Retina (tissue), 1 donor: ENCODE data around the gene PKMYT1.
"Not testable (repeated sequence)": the region's sequence is repeated elsewhere in the genome, so short reads cannot be mapped to it uniquely, and the experiment has no call there.

Experiments
- DNase-seq: peaks from one replicate; pipeline ENCODE4 v3.0.0-alpha.2; 2016

The PKMYT1 gene

DNA sequence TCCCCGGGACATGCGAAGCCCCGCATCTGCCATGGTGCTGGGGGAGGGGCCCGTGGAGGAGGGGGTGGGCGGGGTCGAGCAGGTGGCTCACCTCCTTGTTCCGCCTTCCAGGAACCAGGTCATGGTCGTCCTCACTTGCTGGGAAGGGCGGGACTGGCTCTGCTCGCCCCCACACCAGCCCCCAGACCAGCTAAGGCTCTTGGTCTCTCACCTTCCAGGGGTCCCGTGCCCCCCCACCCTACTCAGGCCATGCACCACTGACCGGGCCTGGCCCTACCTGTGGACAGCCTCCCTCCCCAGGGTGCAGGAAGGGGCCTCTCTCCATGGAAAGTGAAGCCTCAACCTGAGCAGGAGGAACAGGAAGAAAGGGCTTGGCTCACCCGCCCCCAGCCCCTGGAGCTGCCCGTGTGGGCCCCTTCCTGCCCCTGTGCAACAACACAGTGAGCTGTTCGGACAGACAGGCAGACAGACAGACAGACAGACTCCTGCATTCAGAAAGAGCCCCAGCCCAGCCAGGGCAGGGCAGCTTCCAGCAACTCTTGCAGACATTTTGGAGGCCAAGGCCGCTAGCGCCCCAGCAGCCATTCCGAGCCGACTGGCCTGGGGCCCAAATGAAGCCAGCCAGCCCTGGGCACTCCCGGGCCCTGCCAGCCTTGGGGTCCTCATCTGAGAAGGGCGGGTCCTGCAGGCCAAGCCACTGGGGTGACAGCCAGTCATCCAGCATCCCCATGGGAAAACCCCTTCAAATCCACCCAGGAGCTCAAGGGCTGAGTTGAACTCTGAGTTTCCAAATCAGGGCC lies 24.3 kb downstream of the PKMYT1 start:
- DNase-seq = no peak

DNA sequence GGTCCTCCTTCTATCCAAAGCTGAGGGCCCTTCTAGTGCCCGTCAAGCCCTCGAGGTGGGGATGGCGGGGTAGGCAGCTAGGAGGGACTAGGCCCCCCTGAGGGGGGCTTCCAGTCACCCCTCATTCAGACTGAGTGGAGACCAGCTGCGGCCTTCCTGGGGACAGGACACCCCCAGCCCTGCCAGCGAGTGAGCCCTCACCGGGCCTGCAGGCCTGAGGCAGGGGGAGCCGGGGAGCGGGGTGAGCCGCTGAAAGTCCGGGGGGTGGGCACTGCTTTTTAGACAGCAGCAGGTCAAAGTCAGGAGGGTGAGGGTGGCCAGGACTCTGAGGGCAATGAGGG lies 24.8 kb downstream of the PKMYT1 start:
- DNase-seq = no peak

DNA sequence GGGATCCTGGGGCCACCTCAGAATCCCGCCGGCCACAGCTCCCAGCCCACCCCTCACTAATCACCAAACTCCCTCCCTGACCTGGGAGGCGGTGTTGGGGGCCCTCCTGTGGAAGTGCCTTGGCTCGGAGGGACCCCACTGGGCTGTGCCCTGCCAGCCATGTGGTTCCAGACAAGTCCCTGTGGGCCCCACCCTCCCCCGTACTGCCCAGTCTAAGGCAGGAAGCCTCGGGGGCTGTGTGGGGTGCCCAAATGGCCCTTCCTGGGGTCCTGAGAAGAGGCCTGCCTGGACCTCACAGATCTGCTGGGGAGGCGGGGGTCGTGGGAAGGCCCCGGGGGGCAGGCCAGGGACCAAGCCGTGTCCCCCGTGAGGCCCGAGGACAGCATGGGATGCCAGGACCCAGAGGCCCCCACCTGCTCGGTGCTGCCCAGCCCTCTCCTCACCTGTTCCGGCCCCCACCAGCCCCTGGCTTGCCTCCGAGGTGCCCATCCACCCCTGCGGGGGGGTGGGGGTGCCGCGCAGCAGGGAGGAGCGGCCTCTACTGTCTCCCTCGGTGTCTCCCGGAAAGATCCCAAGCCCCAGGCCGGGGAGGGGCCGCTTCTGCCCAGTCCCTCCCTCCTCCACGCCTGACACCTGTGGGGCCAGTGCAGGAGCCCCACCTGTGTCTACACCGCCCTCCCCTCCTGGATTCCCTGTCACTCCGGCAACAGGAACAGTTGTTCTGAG lies 25.4 kb downstream of the PKMYT1 start:
- DNase-seq = no peak

DNA sequence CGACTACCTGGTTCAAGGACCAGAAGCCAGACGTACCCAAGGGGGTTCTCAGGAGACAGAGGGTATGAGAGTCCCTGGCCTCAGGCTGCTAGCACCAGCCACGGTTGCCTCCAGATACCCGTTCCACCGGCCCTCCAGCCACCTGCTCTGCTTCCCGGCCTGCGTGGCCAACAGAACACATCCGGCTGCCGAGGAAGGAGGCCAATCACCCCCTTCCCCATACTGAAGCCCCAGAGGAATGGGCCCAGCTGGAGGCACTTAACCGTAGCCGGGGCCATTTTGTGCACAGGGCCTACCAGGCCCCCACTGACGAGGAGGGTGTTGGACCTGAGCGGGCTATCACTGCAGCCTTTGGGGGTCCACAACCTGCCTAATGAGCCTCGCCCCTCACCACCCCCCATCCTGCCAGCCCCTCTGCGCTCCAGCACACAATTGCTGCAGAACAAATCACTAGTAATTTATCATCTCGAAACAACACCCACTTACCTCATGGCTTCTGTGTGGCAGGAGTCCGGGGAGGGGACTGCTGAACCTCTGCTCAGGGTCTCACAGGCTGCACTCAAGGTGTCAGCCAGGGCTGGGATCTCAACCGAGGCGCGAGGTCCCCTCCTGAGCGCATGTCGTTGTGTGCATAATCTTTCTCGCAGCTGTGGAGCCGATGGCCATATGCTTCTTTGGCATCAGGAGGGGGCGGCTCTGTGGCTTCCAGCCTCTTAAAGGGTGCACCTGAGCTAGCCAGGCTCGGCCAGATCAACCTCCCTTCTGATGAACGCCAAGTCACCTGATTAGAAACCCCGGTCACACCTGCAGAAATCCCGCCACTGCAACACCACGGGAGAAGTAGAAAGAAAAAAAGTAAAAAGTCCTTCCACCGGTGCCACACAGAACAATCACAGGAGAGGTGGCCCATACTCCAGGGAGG lies 26.3 kb downstream of the PKMYT1 start:
- no peak for DNase-seq

DNA sequence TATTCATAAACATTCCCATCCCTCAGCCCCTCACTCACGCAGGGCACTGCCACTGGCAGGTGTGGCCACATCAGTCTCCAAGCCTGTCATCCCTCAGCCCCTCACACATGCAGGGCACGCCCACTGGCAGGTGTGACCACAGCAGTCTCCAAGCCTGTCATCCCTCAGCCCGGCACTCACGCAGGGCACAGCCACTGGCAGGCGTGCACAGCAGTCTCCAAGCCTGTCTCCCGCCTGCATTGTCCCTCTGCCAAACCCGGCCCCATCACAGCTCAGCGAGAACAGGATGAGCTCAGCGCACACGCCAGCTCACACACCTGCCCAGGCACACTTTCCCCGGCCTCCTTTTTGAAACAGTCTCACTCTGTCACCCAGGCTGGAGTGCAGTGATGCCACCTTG lies 27.6 kb downstream of the PKMYT1 start:
- DNase-seq = no peak

DNA sequence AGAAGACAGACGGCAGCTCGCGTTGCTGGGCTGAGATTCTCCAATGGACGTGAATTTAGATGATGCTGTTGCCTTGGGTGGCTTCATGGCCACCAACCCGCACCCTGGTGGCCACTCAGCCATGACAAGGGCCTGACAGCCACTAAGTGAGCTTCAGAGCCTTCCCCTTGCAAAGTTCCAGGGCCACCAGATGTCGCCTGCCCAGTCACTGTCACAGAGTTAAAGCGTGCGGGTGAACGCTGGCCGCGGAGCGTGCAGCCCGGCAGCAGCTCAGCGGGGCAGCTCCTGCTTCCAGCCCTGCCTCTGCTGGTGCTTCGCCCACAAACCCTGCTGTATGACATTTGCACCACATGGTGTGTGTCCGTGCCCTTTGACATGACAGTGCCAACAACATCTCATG lies 29.5 kb downstream of the PKMYT1 start:
- DNase-seq = no peak

DNA sequence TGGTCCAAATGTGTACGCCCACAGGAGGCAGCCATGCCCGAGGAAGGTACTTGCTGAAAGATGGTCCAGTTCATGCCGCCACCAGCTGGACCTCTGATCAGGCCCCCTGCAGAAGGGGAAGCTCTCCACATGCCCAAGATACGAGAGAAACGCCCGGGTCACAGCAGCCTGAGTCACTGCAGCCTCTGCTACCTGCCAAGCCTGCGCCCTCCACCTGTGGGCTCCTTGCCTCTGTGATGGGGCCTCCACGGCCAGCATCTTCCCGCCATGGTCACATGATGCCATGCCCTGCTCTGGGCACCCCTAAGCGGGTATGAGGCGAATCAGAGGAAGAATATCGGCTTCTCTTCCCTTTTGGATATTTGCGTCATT lies 29.9 kb downstream of the PKMYT1 start:
- no peak for DNase-seq

DNA sequence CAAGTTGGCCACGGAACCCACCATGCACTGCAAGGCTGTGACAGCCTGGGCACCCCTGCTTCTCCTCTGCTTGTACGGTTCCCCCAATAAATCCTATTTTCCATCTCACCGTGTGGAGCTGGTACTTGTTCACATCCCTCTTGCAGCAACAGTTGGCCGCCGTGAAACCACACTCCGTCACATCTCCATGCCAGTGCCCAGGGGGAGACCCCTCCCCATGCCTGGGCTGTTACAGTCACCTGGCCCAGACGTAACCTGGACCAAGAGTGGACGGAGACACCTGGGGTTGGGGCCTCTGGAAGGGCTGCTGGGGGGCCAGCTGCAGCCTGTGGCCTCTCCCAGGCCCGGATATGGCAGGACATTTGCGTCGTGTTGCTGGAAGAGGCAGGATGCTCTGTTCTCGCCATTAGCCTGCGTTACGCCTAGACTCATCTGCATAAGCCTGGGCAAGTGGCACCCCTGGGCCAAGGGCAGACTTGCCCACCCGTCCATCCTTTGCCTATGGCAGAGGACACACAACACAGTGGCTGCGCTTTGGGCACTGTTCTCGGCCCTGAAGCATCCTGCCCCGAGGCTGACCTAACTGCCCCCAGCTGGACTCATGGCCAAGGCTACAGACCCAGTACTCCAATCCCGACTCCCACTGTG lies 30.4 kb downstream of the PKMYT1 start:
- DNase-seq = no peak

DNA sequence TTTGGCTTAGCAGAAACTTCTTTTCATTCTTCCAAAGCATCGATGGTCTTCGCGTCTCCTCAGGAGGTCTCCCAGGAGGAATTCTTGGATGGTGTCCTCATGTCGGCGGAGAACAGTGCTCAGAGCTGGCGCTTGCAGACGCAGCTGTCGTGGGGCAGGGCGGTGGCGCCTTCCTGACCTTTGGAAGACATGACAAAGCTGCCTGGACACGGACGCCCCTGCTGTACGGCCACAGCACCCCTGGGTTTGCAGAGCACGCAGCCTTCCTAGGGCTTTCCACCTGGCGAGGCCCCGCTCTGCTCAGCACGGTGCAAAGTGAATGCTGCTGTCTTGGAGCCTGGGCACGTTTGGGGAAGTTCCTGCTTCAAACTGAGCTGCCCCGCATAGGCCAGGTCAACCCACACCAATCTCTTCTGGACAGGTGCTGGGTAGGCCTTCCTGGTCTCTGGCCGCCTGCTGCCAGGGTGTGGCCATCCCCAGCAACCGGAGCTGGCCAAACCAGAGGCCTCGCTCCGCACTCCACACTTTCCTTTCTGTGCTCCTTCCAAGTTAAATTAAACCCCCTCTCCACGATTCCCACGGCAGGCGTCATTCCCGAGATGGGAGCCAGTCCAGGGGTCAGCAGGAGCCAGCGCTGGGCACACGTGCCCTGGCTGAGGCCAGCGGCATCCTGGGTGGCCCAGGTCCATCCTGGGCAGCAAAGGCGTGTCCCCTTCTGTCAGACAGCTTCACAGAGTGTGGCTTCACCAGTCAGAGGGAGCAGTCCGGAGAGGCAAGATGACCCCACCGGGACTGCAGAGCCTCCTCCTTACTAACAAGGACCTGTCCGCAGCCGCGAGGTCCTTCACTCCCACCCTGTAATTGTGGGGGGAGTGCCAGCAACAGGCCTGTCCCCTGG lies 31.2 kb downstream of the PKMYT1 start:
- no peak for DNase-seq

DNA sequence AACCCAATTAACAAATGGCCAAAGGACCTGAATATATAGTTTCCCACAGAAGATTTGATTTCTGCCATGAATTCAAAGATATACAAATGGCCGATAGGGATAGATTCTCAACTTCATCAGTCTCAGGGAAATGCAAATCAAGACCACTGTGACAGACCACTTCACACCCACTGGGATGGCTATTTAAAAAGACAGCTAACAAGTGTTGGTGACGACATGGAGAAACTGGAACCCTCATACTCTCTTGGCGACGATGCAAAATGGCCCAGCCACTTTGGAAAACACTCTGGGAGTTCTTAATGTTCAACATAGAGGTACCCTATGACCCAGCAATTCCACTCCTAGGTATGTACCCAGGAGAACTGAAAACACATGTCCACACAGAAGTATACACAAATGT lies 33.6 kb downstream of the PKMYT1 start:
- DNase-seq = no peak

DNA sequence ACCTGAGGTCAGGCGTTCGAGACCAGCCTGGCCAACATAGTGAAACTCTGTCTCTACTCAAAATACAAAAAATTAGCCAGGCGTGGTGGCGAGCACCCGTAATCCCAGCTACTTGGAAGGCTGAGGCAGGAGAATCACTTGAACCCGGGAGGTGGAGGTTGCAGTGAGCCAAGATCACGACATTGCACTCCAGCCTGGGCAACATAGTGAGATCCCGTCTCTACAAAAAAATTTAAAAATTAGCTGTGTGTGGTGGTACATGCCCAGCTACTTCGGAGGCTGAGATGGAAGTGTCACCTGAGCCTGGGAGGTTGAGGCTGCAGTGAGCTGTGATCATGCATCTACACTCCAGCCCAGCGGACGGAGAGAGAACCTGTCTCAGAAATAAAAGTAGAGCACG lies 36.5 kb downstream of the PKMYT1 start:
- not testable (repeated sequence) for DNase-seq

DNA sequence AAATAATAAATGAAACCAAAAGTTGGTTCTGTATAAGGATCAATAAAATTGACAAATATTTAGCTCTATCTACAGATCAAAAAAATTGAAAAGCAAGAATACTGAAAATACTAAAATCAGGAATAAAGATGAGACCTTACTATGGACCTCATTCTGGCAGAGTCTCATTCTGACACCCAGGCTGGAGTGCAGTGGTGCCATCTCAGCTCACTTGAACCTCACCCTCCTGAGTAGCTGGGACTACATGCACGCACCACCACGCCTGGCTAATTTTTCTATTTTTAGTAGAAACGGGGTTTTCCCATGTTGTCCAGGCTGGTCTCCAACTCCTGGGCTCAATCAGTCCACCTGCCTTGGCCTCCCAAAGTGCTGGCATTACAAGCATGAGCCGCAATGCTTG lies 38.2 kb downstream of the PKMYT1 start:
- DNase-seq = no peak

DNA sequence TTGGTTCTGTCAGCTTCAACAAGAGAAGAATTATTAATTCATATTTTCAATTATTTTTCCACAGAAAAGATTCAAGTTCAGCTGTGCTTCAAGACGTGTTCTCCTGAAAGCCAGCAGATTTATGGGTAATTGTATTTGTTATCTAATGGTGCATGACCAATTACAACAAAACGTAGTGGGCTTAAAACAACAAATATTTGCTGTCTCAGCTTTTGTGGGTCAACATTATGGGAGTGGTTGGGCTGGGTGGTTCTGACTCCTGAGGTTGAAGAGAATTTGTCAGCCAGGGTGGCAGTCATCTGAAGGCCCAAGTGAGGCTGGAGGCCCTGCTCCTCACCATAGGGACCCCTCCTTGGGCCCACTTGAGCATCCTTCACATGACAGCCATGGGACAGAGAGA lies 40.3 kb downstream of the PKMYT1 start:
- no peak for DNase-seq

DNA sequence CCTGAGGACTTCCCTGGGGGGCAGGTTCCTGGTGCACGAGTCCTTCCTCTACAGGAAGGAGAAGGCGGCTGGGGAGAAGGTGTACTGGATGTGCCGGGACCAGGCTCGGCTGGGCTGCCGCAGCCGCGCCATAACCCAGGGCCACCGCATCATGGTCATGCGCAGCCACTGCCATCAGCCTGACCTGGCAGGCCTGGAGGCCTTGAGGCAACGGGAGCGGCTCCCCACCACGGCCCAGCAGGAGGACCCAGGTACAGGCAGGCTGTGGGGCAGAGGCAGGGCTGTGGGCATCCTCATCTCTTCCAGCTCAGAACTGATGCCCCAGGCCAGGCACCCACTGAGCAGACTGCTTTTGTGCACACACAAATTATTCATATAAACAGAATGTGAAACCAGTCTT lies 42.0 kb downstream of the PKMYT1 start:
- DNase-seq = no peak

DNA sequence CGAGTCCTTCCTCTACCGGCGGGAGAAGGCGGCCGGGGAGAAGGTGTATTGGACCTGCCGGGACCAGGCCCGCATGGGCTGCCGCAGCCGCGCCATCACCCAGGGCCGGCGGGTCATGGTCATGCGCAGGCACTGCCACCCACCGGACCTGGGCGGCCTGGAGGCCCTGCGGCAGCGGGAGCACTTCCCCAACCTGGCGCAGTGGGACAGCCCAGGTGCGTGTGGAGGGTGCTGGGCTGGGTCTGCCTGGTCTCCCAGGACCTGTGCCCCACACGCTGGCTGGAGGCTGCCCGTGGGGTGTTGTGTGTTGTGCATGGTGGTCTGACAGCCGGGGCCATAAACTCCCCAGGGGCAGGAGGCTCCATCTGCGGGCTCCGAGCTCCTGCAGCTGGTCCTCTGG lies 43.1 kb downstream of the PKMYT1 start:
- DNase-seq = no peak

DNA sequence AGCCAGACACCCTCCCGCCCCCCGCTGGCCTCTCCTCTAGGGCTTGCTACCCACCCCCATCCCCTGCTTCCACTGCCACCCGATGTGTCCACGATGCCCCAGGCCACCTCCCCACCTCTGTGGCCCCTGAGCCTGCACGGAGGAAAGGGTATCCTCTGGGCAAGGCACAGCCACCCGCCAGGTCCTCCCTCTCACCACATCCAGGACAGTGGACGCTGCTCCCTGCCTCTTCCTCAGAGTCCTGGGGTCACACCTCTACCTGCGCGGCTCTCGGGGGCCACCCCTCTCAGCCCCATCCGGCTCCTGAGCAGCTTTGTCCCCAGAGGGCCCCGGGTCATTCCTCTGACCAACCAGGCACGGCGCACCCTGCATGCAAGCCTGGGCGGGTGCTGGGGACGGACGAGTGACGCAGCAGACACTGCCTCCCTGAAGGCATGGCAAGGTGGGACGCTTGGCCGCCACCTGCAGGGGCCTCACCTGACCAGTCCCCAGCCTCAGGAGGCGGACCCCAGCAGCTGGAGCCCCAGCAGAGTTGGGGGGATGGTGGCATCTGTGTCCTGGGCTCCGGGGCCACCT lies 43.7 kb downstream of the PKMYT1 start:
- DNase-seq = no peak

DNA sequence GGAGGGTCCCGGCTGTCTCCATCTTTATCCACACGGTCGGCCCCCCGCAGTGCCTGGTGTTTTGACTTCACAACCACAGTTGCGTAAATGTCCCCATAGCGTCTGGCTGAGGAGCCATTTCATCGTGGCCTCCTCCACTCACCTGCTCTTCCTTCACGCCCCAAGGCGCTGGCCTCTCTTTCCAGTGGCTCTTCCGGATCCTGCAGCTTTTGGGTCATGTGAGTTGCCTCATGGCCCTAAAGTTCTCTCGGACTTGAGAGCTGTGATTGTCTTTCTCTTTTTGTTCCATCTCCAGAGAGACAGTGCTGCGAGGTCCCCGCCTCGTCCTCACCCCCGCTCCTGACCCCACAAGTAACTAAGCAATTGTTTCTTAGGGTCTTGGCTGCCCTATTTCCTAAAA lies 45.8 kb downstream of the PKMYT1 start:
- no peak for DNase-seq

DNA sequence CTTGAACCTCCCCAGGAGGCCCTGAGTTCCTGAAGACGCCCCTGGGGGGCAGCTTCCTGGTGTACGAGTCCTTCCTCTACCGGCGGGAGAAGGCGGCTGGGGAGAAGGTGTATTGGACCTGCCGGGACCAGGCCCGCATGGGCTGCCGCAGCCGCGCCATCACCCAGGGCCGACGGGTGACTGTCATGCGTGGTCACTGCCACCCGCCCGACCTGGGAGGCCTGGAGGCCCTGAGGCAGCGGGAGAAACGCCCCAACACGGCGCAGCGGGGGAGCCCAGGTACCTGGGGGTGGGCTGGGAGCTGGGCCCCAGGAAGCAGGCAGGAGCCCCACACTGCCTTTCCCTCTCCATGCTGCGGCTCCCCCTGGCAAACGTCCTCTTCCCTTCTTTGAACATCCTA lies 46.5 kb downstream of the PKMYT1 start:
- no peak for DNase-seq

DNA sequence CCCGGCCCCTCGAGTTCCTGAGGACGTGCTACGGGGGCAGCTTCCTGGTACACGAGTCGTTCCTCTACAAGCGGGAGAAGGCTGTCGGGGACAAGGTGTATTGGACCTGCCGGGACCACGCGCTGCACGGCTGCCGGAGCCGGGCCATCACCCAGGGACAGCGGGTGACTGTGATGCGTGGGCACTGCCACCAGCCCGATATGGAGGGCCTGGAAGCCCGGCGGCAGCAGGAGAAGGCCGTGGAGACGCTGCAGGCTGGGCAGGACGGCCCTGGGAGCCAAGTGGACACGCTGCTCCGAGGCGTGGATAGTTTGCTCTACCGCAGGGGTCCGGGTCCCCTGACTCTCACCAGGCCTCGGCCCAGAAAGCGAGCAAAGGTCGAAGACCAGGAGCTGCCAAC lies 47.1 kb downstream of the PKMYT1 start:
- DNase-seq = no peak

DNA sequence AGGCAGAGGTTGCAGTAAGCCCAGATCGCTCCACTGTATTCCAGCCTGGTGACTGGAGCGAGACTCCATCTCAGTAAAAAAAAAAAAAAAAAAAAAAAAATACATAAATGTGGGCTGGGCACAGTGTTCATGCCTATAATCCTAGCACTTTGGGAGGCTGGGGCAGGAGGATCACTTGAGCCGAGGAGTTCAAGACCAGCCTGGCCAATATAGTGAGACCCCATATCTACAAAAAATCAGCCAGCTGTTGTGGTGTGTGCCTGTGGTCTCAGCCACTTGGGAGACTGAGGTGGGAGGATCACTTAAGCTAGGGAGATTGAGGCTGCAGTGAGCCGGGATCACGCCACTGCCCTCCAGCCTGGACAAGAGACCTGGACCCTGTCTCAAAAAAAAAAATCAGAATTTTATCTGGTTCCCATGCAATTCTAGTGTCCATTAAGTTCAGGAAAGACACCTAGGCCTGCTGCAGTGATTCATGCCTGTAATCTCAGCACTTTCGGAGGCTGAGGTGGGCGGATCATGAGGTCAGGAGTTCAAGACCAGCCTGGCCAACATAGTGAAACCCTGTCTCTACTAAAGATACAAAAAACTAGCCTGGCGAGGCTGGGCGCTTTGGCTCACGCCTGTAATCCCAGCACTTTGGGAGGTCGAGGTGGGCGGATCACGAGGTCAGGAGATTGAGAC lies 48.9 kb downstream of the PKMYT1 start:
- not testable (repeated sequence) for DNase-seq

DNA sequence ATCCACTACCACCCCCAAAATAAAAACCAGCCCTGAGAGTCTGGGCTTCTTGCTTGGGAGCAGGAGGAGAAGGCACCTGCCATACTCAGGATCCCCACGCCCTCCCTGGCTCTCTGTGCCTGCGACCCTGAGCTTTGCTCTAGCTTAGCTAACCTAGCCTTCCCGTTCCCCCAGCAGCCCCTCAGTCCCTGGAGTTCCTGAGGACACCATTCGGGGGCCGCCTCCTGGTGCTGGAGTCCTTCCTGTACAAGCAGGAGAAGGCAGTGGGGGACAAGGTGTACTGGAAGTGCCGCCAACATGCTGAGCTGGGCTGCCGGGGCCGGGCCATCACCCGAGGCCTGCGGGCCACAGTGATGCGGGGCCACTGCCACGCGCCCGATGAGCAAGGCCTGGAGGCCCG lies 50.0 kb downstream of the PKMYT1 start:
- DNase-seq = no peak
